ENCODE measurements around the gene RASAL2.

Gene RASAL2

GRCh38 chr1:178452013-178452412 lies 358.1 kb downstream of the RASAL2 start:
- H3K4me3 ChIP-seq (replicated peaks in 1 of 2; ENCODE audit: low read depth in 2 of 2, low read length in 2 of 2) = no peak overlapping the region
- DNase-seq (ENCODE audit: low read depth in 2 of 2) = no peak
- TF ChIP-seq, protein P1, sequence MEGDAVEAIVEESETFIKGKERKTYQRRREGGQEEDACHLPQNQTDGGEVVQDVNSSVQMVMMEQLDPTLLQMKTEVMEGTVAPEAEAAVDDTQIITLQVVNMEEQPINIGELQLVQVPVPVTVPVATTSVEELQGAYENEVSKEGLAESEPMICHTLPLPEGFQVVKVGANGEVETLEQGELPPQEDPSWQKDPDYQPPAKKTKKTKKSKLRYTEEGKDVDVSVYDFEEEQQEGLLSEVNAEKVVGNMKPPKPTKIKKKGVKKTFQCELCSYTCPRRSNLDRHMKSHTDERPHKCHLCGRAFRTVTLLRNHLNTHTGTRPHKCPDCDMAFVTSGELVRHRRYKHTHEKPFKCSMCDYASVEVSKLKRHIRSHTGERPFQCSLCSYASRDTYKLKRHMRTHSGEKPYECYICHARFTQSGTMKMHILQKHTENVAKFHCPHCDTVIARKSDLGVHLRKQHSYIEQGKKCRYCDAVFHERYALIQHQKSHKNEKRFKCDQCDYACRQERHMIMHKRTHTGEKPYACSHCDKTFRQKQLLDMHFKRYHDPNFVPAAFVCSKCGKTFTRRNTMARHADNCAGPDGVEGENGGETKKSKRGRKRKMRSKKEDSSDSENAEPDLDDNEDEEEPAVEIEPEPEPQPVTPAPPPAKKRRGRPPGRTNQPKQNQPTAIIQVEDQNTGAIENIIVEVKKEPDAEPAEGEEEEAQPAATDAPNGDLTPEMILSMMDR (IDR thresholded peaks at IDR 0.05; ENCODE audit: low read depth, low read length) = no peak

GRCh38 chr1:178456472-178456871 lies 362.6 kb downstream of the RASAL2 start:
- H3K4me3 ChIP-seq (replicated peaks in 1 of 2; ENCODE audit: low read depth in 2 of 2, low read length in 2 of 2) = no peak overlapping the region
- no peak for DNase-seq (ENCODE audit: low read depth in 2 of 2)

GRCh38 chr1:178457651-178458050 lies 363.7 kb downstream of the RASAL2 start:
- DNase-seq (ENCODE audit: low read depth in 2 of 2) = no peak
- TF ChIP-seq, protein P1 (IDR thresholded peaks at IDR 0.05; ENCODE audit: low read depth, low read length) = no peak
- no peak overlapping the region for H3K4me3 ChIP-seq (replicated peaks in 1 of 2; ENCODE audit: low read depth in 2 of 2, low read length in 2 of 2)

More at GRCh38 chr1:178456472-178456871, 362.6 kb downstream of the RASAL2 start:
- TF ChIP-seq, protein P1 (IDR thresholded peaks at IDR 0.05; ENCODE audit: low read depth, low read length) = no peak

DNA sequence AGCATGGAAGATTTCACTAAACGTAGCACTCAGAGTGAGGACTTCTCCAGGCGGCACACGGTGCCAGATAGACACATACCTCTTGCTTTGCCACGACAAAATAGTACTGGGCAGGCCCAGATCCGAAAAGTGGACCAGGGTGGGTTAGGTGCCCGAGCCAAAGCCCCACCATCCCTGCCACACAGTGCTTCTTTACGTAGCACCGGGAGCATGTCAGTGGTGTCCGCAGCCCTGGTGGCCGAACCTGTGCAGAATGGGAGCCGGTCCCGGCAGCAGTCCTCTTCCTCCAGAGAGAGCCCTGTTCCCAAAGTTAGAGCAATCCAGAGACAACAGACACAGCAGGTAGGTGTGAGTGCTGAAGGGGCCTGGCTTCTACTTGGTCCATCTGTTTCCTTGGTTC lies 364.3 kb downstream of the RASAL2 start:
- TF ChIP-seq, protein P1 (IDR thresholded peaks at IDR 0.05; ENCODE audit: low read depth, low read length) = no peak
- H3K4me3 ChIP-seq (replicated peaks in 1 of 2; ENCODE audit: low read depth in 2 of 2, low read length in 2 of 2) = no peak overlapping the region
- no peak for DNase-seq (ENCODE audit: low read depth in 2 of 2)

DNA sequence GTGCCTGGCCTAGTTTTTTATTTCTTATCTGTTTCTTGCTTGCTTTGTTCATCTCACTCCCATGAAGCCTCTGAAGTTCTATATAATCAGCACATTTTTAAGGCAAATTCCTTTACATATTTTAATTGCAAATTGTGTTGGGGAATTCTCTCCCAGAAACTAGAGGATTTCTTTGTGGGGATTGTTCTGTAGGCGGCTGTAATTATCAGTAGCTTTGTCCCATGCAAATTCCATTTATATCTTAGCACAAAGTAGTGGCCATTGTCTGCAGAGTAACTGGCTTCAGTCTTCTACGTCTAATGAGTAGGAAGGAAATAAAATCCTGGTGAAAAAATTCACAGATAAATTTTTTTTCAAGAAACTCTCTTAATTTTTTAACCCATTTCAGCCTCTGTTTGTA lies 367.2 kb downstream of the RASAL2 start:
- H3K4me3 ChIP-seq (replicated peaks in 1 of 2; ENCODE audit: low read depth in 2 of 2, low read length in 2 of 2) = no peak overlapping the region
- TF ChIP-seq, protein P1 (IDR thresholded peaks at IDR 0.05; ENCODE audit: low read depth, low read length) = no peak
- no peak for DNase-seq (ENCODE audit: low read depth in 2 of 2)

GRCh38 chr1:178461701-178462100 lies 367.8 kb downstream of the RASAL2 start:
- TF ChIP-seq, protein P1 (IDR thresholded peaks at IDR 0.05; ENCODE audit: low read depth, low read length) = no peak
- H3K4me3 ChIP-seq (replicated peaks in 1 of 2; ENCODE audit: low read depth in 2 of 2, low read length in 2 of 2) = no peak overlapping the region
- no peak for DNase-seq (ENCODE audit: low read depth in 2 of 2)

- no peak overlapping the region for H3K4me3 ChIP-seq (replicated peaks in 1 of 2; ENCODE audit: low read depth in 2 of 2, low read length in 2 of 2)
- TF ChIP-seq, protein P1 (IDR thresholded peaks at IDR 0.05; ENCODE audit: low read depth, low read length) = no peak
- no peak for DNase-seq (ENCODE audit: low read depth in 2 of 2)
Observed at GRCh38 chr1:178464141-178464540, 370.2 kb downstream of the RASAL2 start.
